GM12872 (cell line): ENCODE data around the gene TOR3A.

Source experiments
- CTCF ChIP-seq: IDR thresholded peaks from 3 replicates; pipeline ENCODE4 v1.5.1; 2011; ENCODE audit warnings: low read depth, mild to moderate bottlenecking, low read length, moderate library complexity; ENCODE audit not compliant: insufficient read depth

TOR3A gene

GRCh38 chr1:179081687-179082332 is at the start of gene TOR3A:
TOR3A (plus strand) TSS chr1:179082070; CDS start chr1:179082129, 59 bp downstream.
- no peak for TF ChIP-seq CTCF

GRCh38 chr1:179034720-179035119 is 47.1 kb upstream of the TOR3A start:
- TF ChIP-seq CTCF = no peak

- no peak for TF ChIP-seq CTCF
Observed at GRCh38 chr1:179036844-179037465, 44.9 kb upstream of the TOR3A start.

GRCh38 chr1:179038528-179039281 is 43.2 kb upstream of the TOR3A start:
- TF ChIP-seq CTCF = no peak

- no peak for TF ChIP-seq CTCF
Observed at GRCh38 chr1:179042087-179042486, 39.8 kb upstream of the TOR3A start.

- TF ChIP-seq CTCF = no peak
Observed at GRCh38 chr1:179042700-179043099, 39.2 kb upstream of the TOR3A start.

GRCh38 chr1:179043266-179043665 is 38.6 kb upstream of the TOR3A start:
- no peak for TF ChIP-seq CTCF
